Measurements from ENCODE around the gene PPDPF.

Gene PPDPF

GRCh38 chr20:63533388-63533787 is 12.8 kb downstream of the PPDPF start:
- Histone ChIP-seq H3K27me3 (peaks cover 0 to 64% of the 10 kb centered on the region in 2 donors), H3K9me3 (no peaks in the 10 kb centered on the region), H3K4me1 (peaks cover 0 to 33% (median 8%) of the 10 kb centered on the region in 4 donors), H3K4me3 (no peak overlapping the region), H3K36me3 (no peaks in the 10 kb centered on the region), H3K27ac (no peak overlapping the region)
- no peak for DNase-seq
- TF ChIP-seq, protein P1, sequence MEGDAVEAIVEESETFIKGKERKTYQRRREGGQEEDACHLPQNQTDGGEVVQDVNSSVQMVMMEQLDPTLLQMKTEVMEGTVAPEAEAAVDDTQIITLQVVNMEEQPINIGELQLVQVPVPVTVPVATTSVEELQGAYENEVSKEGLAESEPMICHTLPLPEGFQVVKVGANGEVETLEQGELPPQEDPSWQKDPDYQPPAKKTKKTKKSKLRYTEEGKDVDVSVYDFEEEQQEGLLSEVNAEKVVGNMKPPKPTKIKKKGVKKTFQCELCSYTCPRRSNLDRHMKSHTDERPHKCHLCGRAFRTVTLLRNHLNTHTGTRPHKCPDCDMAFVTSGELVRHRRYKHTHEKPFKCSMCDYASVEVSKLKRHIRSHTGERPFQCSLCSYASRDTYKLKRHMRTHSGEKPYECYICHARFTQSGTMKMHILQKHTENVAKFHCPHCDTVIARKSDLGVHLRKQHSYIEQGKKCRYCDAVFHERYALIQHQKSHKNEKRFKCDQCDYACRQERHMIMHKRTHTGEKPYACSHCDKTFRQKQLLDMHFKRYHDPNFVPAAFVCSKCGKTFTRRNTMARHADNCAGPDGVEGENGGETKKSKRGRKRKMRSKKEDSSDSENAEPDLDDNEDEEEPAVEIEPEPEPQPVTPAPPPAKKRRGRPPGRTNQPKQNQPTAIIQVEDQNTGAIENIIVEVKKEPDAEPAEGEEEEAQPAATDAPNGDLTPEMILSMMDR (IDR thresholded peaks at IDR 0.05) = no peak
- intact Hi-C loops (cut with DNase I; ENCODE audit: low total_unique reads) = loop anchor here (10.0 kb wide), 1 partner anchor 331 kb away; the partner anchor contains the start of genes ABHD16B and TPD52L2

GRCh38 chr20:63533871-63534393 is 13.4 kb downstream of the PPDPF start:
- intact Hi-C loops (cut with DNase I; ENCODE audit: low total_unique reads) = loop anchor here (10.0 kb wide), 1 partner anchor 331 kb away; the partner anchor contains the start of genes ABHD16B and TPD52L2
- Histone ChIP-seq H3K4me1 (peaks cover 0 to 36% (median 8%) of the 10 kb centered on the region in 4 donors), H3K27me3 (peaks cover 0 to 68% of the 10 kb centered on the region in 2 donors), H3K4me3 (no peak overlapping the region), H3K36me3 (no peaks in the 10 kb centered on the region), H3K27ac (no peak overlapping the region), H3K9me3 (no peaks in the 10 kb centered on the region)
- no peak for DNase-seq
- TF ChIP-seq, protein P1 (IDR thresholded peaks at IDR 0.05) = no peak

DNA sequence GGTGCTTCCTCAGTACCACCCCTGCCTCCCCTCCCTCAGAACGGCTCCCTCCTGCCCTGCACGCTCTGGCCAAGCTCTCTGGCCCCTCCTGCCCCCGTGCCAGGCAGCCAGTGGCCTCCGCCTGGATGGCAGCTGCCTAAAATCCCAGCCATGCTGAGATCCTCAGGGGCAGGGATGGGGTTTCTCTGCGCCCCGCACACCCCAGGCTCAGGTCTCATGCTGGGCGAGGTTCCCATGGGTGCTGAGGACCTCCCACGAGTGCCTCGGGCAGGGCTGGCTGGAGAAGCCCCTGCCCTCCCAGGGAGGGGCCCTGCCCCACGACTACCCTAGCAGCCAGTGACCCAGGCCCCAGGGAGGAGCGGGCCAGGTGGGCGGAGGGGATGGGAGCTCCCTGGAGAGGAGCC is 13.9 kb downstream of the PPDPF start:
- H3K4me3 ChIP-seq = no peak overlapping the region
- H3K27me3 ChIP-seq = peaks cover 0 to 73% of the 10 kb centered on the region in 2 donors
- DNase-seq = no peak
- TF ChIP-seq, protein P1 (IDR thresholded peaks at IDR 0.05) = no peak
- H3K36me3 ChIP-seq = no peaks in the 10 kb centered on the region
- intact Hi-C loops (cut with DNase I; ENCODE audit: low total_unique reads) = loop anchor here (10.0 kb wide), 1 partner anchor 330 kb away; the partner anchor contains the start of genes ABHD16B and TPD52L2
- H3K4me1 ChIP-seq = peaks cover 0 to 36% (median 8%) of the 10 kb centered on the region in 4 donors
- no peak overlapping the region for H3K27ac ChIP-seq
- H3K9me3 ChIP-seq = no peaks in the 10 kb centered on the region

DNA sequence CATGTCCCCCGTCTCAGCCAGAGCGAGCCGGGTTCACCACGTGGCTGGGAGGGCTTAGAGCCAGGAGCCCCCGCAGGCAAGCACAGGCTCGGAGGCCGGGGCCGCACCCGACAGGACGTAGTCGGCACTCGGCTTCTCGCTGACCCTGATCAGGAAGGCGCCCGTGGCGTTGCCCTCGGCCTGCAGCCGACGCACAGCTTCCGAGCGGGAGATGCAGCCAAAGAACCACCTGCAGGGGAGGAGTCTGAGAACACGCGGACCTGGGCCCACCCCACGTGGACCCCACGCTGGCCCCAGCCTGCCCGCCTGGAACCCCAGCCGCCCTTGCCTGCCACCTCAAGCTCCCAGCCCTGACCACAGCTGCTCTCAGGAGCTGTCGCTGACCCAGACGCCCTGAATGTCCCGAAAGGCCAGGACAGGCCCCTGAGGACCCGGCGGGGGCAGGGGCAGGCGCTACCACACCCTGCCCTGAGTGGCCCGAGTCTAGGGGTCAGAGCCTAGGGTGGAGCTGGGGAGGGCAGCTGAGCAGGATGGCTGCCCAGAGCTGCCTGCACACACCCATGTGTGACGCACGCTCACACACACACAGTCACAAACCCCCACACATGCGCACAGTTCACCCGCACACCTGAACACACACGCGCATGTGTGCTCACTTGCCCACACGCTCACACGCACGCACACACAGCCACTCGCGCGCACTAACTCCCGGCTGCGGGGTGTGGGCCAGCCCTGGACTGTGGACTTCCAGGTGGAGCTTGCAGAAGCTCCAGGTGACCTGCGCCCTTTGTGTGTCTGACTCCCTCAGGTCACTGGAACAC is 14.5 kb downstream of the PPDPF start:
- DNase-seq = no peak
- TF ChIP-seq, protein P1 (IDR thresholded peaks at IDR 0.05) = no peak
- H3K4me3 ChIP-seq = no peak overlapping the region
- H3K36me3 ChIP-seq = no peaks in the 10 kb centered on the region
- no peak overlapping the region for H3K27ac ChIP-seq
- intact Hi-C loops (cut with DNase I; ENCODE audit: low total_unique reads) = loop anchor here (10.0 kb wide), 1 partner anchor 330 kb away; the partner anchor contains the start of genes ABHD16B and TPD52L2
- peaks cover 0 to 79% of the 10 kb centered on the region in 2 donors for H3K27me3 ChIP-seq
- H3K9me3 ChIP-seq = no peaks in the 10 kb centered on the region
- peaks cover 0 to 36% (median 8%) of the 10 kb centered on the region in 4 donors for H3K4me1 ChIP-seq

- peaks cover 0 to 82% of the 10 kb centered on the region in 2 donors for H3K27me3 ChIP-seq
- H3K27ac ChIP-seq = no peak overlapping the region
- intact Hi-C loops (cut with DNase I; ENCODE audit: low total_unique reads) = loop anchor here (10.0 kb wide), 1 partner anchor 328 kb away; the partner anchor contains the start of genes ABHD16B and TPD52L2
- DNase-seq = no peak
- H3K4me3 ChIP-seq = no peak overlapping the region
- H3K9me3 ChIP-seq = no peaks in the 10 kb centered on the region
- TF ChIP-seq, protein P1 (IDR thresholded peaks at IDR 0.05) = no peak
- no peaks in the 10 kb centered on the region for H3K36me3 ChIP-seq
- peaks cover 0 to 36% (median 8%) of the 10 kb centered on the region in 4 donors for H3K4me1 ChIP-seq
Observed at GRCh38 chr20:63536241-63536977, 15.8 kb downstream of the PPDPF start.
